IMR-90 (cell line): Measurements from ENCODE around the gene C6. TPM values are rescaled to one million over a fixed set of nuclear protein-coding genes. Genes with fewer than 3 reads are reported as not detected.

Source experiments
- ATAC-seq: fragments of 200-7000 bp; cut with Tn5 transposase; 2 replicates; pipeline ENCODE4 v1.9.1; 2020; ENCODE audit warnings: low read depth, mild to moderate bottlenecking, moderate library complexity
- BruUV-seq: library from RNA; stranded (reverse); fragments of 400-500 nt; replicated peaks from 2 replicates; lab custom pipeline; 2021; lab: Mats Ljungman, UMichigan
- CTCF ChIA-PET: fragments of 300-600 bp; formaldehyde crosslinking; extraction: SDS; loops from one replicate; lab custom pipeline; 2021; ENCODE audit warnings: antibody characterized with exemption; lab: Yijun Ruan, JAX
- POLR2A ChIA-PET: fragments of 300-600 bp; sonication (Branson Sonifier 250); formaldehyde crosslinking; loops from one replicate; lab custom pipeline; 2022; ENCODE audit warnings: antibody characterized with exemption; ENCODE audit not compliant: unreplicated experiment; lab: Charles Lee
- DNase-seq: peaks from one replicate; pipeline ENCODE4 v3.0.0; 2013
- H2AFZ ChIP-seq: replicated peaks from 2 replicates; pipeline ENCODE3; 2013; ENCODE audit warnings: low read length, mild to moderate bottlenecking; ENCODE audit not compliant: poor library complexity
- H2AK5ac ChIP-seq: 2 replicates; pipeline ENCODE4 v1.6.1; 2013; ENCODE audit warnings: low read depth, low read length, inconsistent platforms
- H2AK9ac ChIP-seq: replicated peaks from 2 replicates; pipeline ENCODE3; 2013; ENCODE audit warnings: mild to moderate bottlenecking, low read depth, low read length, moderate library complexity; ENCODE audit not compliant: poor library complexity
- H2BK120ac ChIP-seq: 2 replicates; pipeline ENCODE4 v1.6.1; 2013; ENCODE audit warnings: low read depth, low read length, inconsistent platforms
- H2BK15ac ChIP-seq: 3 replicates; pipeline ENCODE4 v1.6.1; 2013; ENCODE audit warnings: low read depth, low read length, inconsistent platforms
- H2BK20ac ChIP-seq: 2 replicates; pipeline ENCODE4 v1.6.1; 2013; ENCODE audit warnings: low read depth, mild to moderate bottlenecking, inconsistent platforms, low read length, moderate library complexity
- H2BK5ac ChIP-seq: 2 replicates; pipeline ENCODE4 v1.6.1; 2013; ENCODE audit warnings: mild to moderate bottlenecking, low read depth, low read length, inconsistent platforms; ENCODE audit not compliant: poor library complexity, severe bottlenecking
- H3K14ac ChIP-seq: replicated peaks from 2 replicates; pipeline ENCODE4 v1.6.1; 2013; ENCODE audit warnings: low read depth, low read length, inconsistent platforms
- H3K18ac ChIP-seq: 2 replicates; pipeline ENCODE4 v1.6.1; 2013; ENCODE audit warnings: low read depth, low read length, control low read depth
- H3K23ac ChIP-seq: 2 replicates; pipeline ENCODE4 v1.6.1; 2013; ENCODE audit warnings: low read depth, low read length, inconsistent platforms
- H3K27ac ChIP-seq: 2 replicates; pipeline ENCODE4 v1.5.1; 2013; ENCODE audit warnings: mild to moderate bottlenecking, control low read depth, low read length; ENCODE audit not compliant: insufficient read depth
- H3K27me3 ChIP-seq: 2 replicates; pipeline ENCODE4 v1.6.1; 2013; ENCODE audit warnings: low read length; ENCODE audit not compliant: control insufficient read depth, insufficient read depth
- H3K36me3 ChIP-seq: 2 replicates; pipeline ENCODE4 v1.6.1; 2013; ENCODE audit warnings: low read length, mixed read lengths; ENCODE audit not compliant: control insufficient read depth, insufficient read depth
- H3K4ac ChIP-seq: 2 replicates; pipeline ENCODE4 v1.6.1; 2013; ENCODE audit warnings: low read depth, low read length, inconsistent platforms
- H3K4me1 ChIP-seq: 2 replicates; pipeline ENCODE4 v1.6.1; 2013; ENCODE audit warnings: low read length, mixed read lengths; ENCODE audit not compliant: control insufficient read depth, insufficient read depth
- H3K4me2 ChIP-seq: 2 replicates; pipeline ENCODE4 v1.6.1; 2013; ENCODE audit warnings: low read depth, mild to moderate bottlenecking, control low read depth, low read length, moderate library complexity
- H3K4me3 ChIP-seq: 2 replicates; pipeline ENCODE4 v1.5.1; 2013; ENCODE audit warnings: low read depth, mild to moderate bottlenecking, control low read depth, low read length, moderate library complexity; ENCODE audit not compliant: insufficient read depth
- H3K56ac ChIP-seq: 2 replicates; pipeline ENCODE4 v1.6.1; 2013; ENCODE audit warnings: low read length, inconsistent platforms; ENCODE audit not compliant: insufficient read depth; ENCODE audit errors: extremely low read depth
- H3K79me1 ChIP-seq, 2 experiments: 2 replicates each; pipeline ENCODE4 v1.6.1; 2013; ENCODE audit warnings: low read length in 2 of 2, inconsistent platforms in 1 of 2, low read depth in 1 of 2
- H3K9ac ChIP-seq: 2 replicates; pipeline ENCODE4 v1.6.1; 2013; ENCODE audit warnings: low read depth, low read length, control low read depth
- H3K9me1 ChIP-seq: 2 replicates; pipeline ENCODE4 v1.6.1; 2013; ENCODE audit warnings: low read length, inconsistent platforms; ENCODE audit not compliant: insufficient read depth
- H3K9me3 ChIP-seq: 2 replicates; pipeline ENCODE4 v1.6.1; 2013; ENCODE audit warnings: low read length; ENCODE audit not compliant: control insufficient read depth, insufficient read depth
- H4K20me1 ChIP-seq: 2 replicates; pipeline ENCODE4 v1.6.1; 2013; ENCODE audit warnings: low read length, inconsistent platforms; ENCODE audit not compliant: insufficient read depth
- H4K5ac ChIP-seq: 2 replicates; pipeline ENCODE4 v1.6.1; 2013; ENCODE audit warnings: mild to moderate bottlenecking, low read depth, low read length, control low read depth
- H4K8ac ChIP-seq, 2 experiments: 2 replicates each; pipeline ENCODE4 v1.6.1; 2013; ENCODE audit warnings: low read depth in 2 of 2, low read length in 2 of 2, control low read depth in 1 of 2, inconsistent platforms in 1 of 2
- H4K91ac ChIP-seq: 2 replicates; pipeline ENCODE4 v1.6.1; 2013; ENCODE audit warnings: low read depth, low read length, inconsistent platforms; ENCODE audit not compliant: insufficient read depth
- BHLHE40 ChIP-seq: fragments of 150-350 bp; IDR thresholded peaks from 2 replicates; pipeline ENCODE4 v1.6.1; 2016; ENCODE audit warnings: mild to moderate bottlenecking, low read depth, low read length
- CEBPB ChIP-seq: IDR thresholded peaks from 2 replicates; pipeline ENCODE4 v1.6.1; 2012; ENCODE audit warnings: low read depth, low read length, improper control_type of control experiment
- CHD1 ChIP-seq: IDR thresholded peaks from 2 replicates; pipeline ENCODE4 v1.6.1; 2012; ENCODE audit warnings: low read depth, low read length, improper control_type of control experiment
- CTCF ChIP-seq: conservative IDR thresholded peaks from 2 replicates; pipeline ENCODE4 v1.5.1; 2012; ENCODE audit warnings: mild to moderate bottlenecking, low read depth, low read length, improper control_type of control experiment
- FOS ChIP-seq: fragments of 150-350 bp; IDR thresholded peaks from 2 replicates; pipeline ENCODE4 v1.6.1; 2016; ENCODE audit warnings: low read depth, low read length
- MAFK ChIP-seq: IDR thresholded peaks from 2 replicates; pipeline ENCODE4 v1.6.1; 2012; ENCODE audit warnings: low read depth, low read length, improper control_type of control experiment
- MXI1 ChIP-seq: IDR thresholded peaks from 2 replicates; pipeline ENCODE4 v1.6.1; 2012; ENCODE audit warnings: low read depth, mild to moderate bottlenecking, low read length, moderate library complexity, borderline replicate concordance
- NFE2L2 ChIP-seq: fragments of 150-350 bp; IDR thresholded peaks from 2 replicates; pipeline ENCODE4 v1.6.1; 2016; ENCODE audit warnings: low read depth, mild to moderate bottlenecking, low read length
- POLR2A ChIP-seq: IDR thresholded peaks from 2 replicates; pipeline ENCODE4 v1.6.1; 2012; ENCODE audit warnings: mild to moderate bottlenecking, low read depth, low read length
- RCOR1 ChIP-seq: IDR thresholded peaks from 2 replicates; pipeline ENCODE4 v1.6.1; 2012; ENCODE audit warnings: mild to moderate bottlenecking, low read length, improper control_type of control experiment; ENCODE audit not compliant: insufficient replicate concordance
- RFX5 ChIP-seq: IDR thresholded peaks from 2 replicates; pipeline ENCODE4 v1.8.0; 2012; ENCODE audit warnings: low read depth, mild to moderate bottlenecking, low read length, moderate library complexity
- SMC3 ChIP-seq: fragments of 150-350 bp; IDR thresholded peaks from 2 replicates; pipeline ENCODE4 v1.6.1; 2016; ENCODE audit warnings: low read depth, mild to moderate bottlenecking, antibody characterized with exemption, low read length, moderate library complexity
- USF2 ChIP-seq: fragments of 150-350 bp; IDR thresholded peaks from 2 replicates; pipeline ENCODE4 v1.6.1; 2017; ENCODE audit warnings: mild to moderate bottlenecking, antibody characterized with exemption, low read length, low read depth
- dilution Hi-C: fragments of 300-500 bp; cut with HindIII; formaldehyde crosslinking; loops from one replicate; pipeline ENCODE4 v1.14.3; 2018; ENCODE audit warnings: low sequenced_read_pairs; ENCODE audit not compliant: unreplicated experiment
- in situ Hi-C: fragments of 300-500 bp; cut with MboI; formaldehyde crosslinking; loops from 3 replicates; pipeline ENCODE4 v1.14.3; 2019; ENCODE audit warnings: low sequenced_read_pairs, inconsistent platforms, mixed read lengths
- intact Hi-C: fragments of 100-400 bp; cut with micrococcal nuclease; formaldehyde crosslinking; loops from 2 replicates; pipeline ENCODE4 v1.10.0; 2022
- polyA plus RNA-seq, 3 experiments: library from polyadenylated mRNA; depleted of rRNA; stranded (reverse); fragments of >200 nt; gene quantifications; 2 replicates each; pipeline ENCODE4 v1.2.3, GENCODE V29; 2012; ENCODE audit warnings: low replicate concordance in 1 of 3
- total RNA-seq: library from RNA; depleted of rRNA; stranded (reverse); fragments of >200 nt; gene quantifications from 2 replicates; pipeline ENCODE4 v1.2.3, GENCODE V29; 2012
- TF ChIP-seq, protein P1 (sequence below): fragments of 150-350 bp; IDR thresholded peaks from 2 replicates; pipeline ENCODE4 v1.6.1; 2016; ENCODE audit warnings: low read depth, mild to moderate bottlenecking, low read length, moderate library complexity, borderline replicate concordance

Gene C6
- total and polyA plus RNA-seq, 2 of the 4 experiments (the other 2 are of a cell fraction) = 0.05 to 0.18 TPM

DNA sequence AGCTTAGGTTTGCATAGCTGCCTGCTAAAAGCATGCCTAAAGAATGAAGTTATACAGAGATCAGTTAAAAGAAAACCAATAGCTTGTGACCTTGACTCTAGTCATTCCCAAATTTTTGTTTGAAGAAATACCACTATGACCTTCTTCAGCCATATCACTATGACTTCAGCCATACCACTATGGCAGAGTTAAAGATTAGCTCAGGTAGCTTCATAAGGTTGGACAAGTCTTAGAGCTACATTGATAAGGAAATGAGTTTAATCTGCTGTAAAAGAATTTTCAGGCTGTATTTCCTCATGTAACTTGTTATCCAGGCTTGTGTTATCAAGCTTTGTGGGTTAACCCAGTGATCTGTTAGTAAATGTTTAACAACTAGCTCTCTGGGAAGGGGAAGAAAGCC, 30.7 kb downstream of the C6 start:
- dilution Hi-C loops = no loop called here
- CTCF ChIA-PET = interaction anchor here (0.8 kb wide), 1 partner anchor 13 kb away, joined by 4 read pairs; no protein-coding TSS in a partner anchor
- no peak overlapping the region for H4K91ac ChIP-seq

More for the DNA sequence above, 30.7 kb downstream of the C6 start:
- Histone ChIP-seq H4K5ac (peak overlapping the region; percentile 67; the same call in 1 of the 2 replicates), H2BK20ac (no peak overlapping the region; the same call in 1 of the 2 replicates), H3K27ac (no peak overlapping the region), H3K18ac (peak overlapping the region; percentile 34; the same call in 1 of the 2 replicates), H3K4me2 (no peak overlapping the region), H2AK5ac (no peak overlapping the region), H4K20me1 (no peaks in the 10 kb centered on the region), H3K23ac (no peak overlapping the region), H3K9me1 (no peaks in the 10 kb centered on the region), H3K4me1 (peaks cover 10% of the 10 kb centered on the region; the same call in 1 of the 2 replicates), H3K9me3 (no peaks in the 10 kb centered on the region), H3K36me3 (no peaks in the 10 kb centered on the region), H3K27me3 (no peaks in the 10 kb centered on the region), H3K4me3 (no peak overlapping the region), H2AFZ (no peak overlapping the region), H3K79me1 (no peaks in the 10 kb centered on the region), H3K9ac (no peak overlapping the region), H2BK5ac (peak overlapping the region; percentile 70), H2AK9ac (no peak overlapping the region), H3K4ac (no peak overlapping the region), H3K56ac (no peak overlapping the region), H2BK15ac (no peak overlapping the region), H4K8ac (no peak overlapping the region), H3K14ac (no peak overlapping the region), H2BK120ac (no peak overlapping the region)
- BruUV-seq = no TSS peak
- in situ Hi-C loops = no loop called here
- TF ChIP-seq POLR2A (no peak), SMC3 (no peak), FOS (no peak), NFE2L2 (no peak), MAFK (no peak), CHD1 (no peak), CTCF (no peak), RCOR1 (no peak), CEBPB (no peak), MXI1 (no peak), USF2 (no peak), RFX5 (no peak), BHLHE40 (no peak)
- TF ChIP-seq, protein P1, sequence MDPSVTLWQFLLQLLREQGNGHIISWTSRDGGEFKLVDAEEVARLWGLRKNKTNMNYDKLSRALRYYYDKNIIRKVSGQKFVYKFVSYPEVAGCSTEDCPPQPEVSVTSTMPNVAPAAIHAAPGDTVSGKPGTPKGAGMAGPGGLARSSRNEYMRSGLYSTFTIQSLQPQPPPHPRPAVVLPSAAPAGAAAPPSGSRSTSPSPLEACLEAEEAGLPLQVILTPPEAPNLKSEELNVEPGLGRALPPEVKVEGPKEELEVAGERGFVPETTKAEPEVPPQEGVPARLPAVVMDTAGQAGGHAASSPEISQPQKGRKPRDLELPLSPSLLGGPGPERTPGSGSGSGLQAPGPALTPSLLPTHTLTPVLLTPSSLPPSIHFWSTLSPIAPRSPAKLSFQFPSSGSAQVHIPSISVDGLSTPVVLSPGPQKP = no peak
- intact Hi-C loops = no loop called here
- DNase-seq (no peak), ATAC-seq (no peak)
- POLR2A ChIA-PET = no interaction called here
